ENCODE data around the gene ZPLD1. TPM values are rescaled to one million over a fixed set of nuclear protein-coding genes. Genes with fewer than 3 reads are reported as not detected.

Gene ZPLD1
- total and polyA plus RNA-seq, 2 of the 8 experiments (the other 6 are each of a cell fraction or from before 2014, with no cell fraction given) = not detected

DNA sequence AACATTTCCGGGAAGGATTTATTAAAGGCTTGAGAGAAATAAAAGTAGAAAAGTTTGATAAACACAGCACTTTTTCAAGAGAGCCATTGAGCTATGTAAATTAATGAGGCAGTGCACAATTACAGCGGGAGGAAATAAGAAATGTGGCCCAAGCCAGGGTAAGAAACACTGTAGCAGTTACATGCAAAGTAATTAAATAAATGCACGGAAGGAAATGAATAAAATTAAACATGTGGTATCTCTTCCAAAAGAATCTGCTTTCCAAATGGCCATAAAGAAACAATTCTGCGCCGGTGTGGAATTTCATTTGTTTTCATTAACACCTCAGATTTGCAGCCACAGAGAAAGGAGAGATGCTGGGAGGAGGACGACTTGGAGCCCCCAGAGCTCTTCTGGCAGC is 35.3 kb downstream of the ZPLD1 start:
- 91% methylated on average over 6 of the region's 6 CpGs; no CpG with 5 or more reads in 1 of the 2 experiments for WGBS, 2 experiments (ENCODE audit: extremely low coverage in 1 of 2, insufficient coverage in 1 of 2, insufficient read length in 1 of 2, insufficient replicate concordance in 2 of 2, low coverage in 1 of 2, low lambda C conversion rate in 2 of 2, missing lambda C conversion rate in 1 of 2)

More for the DNA sequence above, 35.3 kb downstream of the ZPLD1 start:
- Histone ChIP-seq H3K4ac (replicated peaks; ENCODE audit: insufficient read length, low read depth, low read length) (no peak overlapping the region), H3K56ac (replicated peaks; ENCODE audit: insufficient read length, low read depth, low read length) (no peak overlapping the region), H4K8ac (ENCODE audit: extremely low read depth, insufficient read depth, low read length) (no peak overlapping the region), H4K5ac (ENCODE audit: insufficient read length, low read depth, low read length) (no peak overlapping the region), H3K4me3 (ENCODE audit: extremely low read depth in 1 of 4, insufficient read depth in 2 of 4, low read depth in 3 of 4, low read length in 4 of 4) (no peak overlapping the region), H2BK12ac (ENCODE audit: low read depth, low read length) (no peak overlapping the region), H3K4me2 (ENCODE audit: insufficient read depth in 1 of 2, low read depth in 2 of 2, low read length in 2 of 2) (no peak overlapping the region), H3K36me3 (ENCODE audit: control insufficient read depth in 2 of 4, insufficient read depth in 4 of 4, low read length in 3 of 4) (no peaks in the 10 kb centered on the region), H3K14ac (ENCODE audit: insufficient read length) (no peak overlapping the region), H3K23ac (ENCODE audit: insufficient read length) (no peak overlapping the region), H4K20me1 (replicated peaks in 1 of 2; ENCODE audit: control insufficient read depth in 1 of 2, insufficient read depth in 2 of 2, low read length in 2 of 2) (no peaks in the 10 kb centered on the region), H3K79me2 (ENCODE audit: control insufficient read depth in 1 of 2, insufficient read depth in 2 of 2, low read length in 2 of 2) (no peaks in the 10 kb centered on the region), H3K9ac (replicated peaks in 1 of 4; ENCODE audit: extremely low read depth in 1 of 4, low read depth in 3 of 4, low read length in 3 of 4) (no peak overlapping the region), H2BK5ac (ENCODE audit: low read depth, low read length) (no peak overlapping the region), H3K27me3 (replicated peaks in 1 of 4; ENCODE audit: control insufficient read depth in 3 of 4, extremely low read depth in 1 of 4, insufficient read depth in 3 of 4, low read length in 3 of 4) (no peaks in the 10 kb centered on the region), H3K27ac (ENCODE audit: low read depth, low read length) (no peak overlapping the region), H3K79me1 (ENCODE audit: low read depth, low read length) (no peaks in the 10 kb centered on the region), H3K4me1 (replicated peaks in 1 of 4; ENCODE audit: control insufficient read depth in 3 of 4, insufficient read depth in 4 of 4, low read length in 3 of 4) (no peaks in the 10 kb centered on the region), H2BK120ac (replicated peaks; ENCODE audit: low read depth, low read length) (no peak overlapping the region), H3K9me3 (ENCODE audit: insufficient read depth in 2 of 2, low read depth in 1 of 2, low read length in 1 of 2) (no peaks in the 10 kb centered on the region), H3K23me2 (ENCODE audit: low read depth, low read length) (no peaks in the 10 kb centered on the region; the same call in 1 of the 2 replicates), H2BK15ac (ENCODE audit: low read length) (no peak overlapping the region), H3K18ac (ENCODE audit: extremely low read depth, low read length) (no peak overlapping the region), H2AFZ (ENCODE audit: low read length) (no peak overlapping the region), H2AK5ac (ENCODE audit: low read depth, low read length) (no peak overlapping the region), H4K91ac (replicated peaks; ENCODE audit: insufficient read length, low read length) (no peak overlapping the region), H2BK20ac (ENCODE audit: low read length) (no peak overlapping the region)
- CTCF ChIA-PET (ENCODE audit: partially characterized antibody) = interaction anchor here (0.6 to 4.0 kb wide), 15 partner anchors 9 to 672 kb away, joined by 3 to 32 read pairs (median 5); no protein-coding TSS in a partner anchor
- no peak for DNase-seq (ENCODE audit: low read depth in 1 of 2, low spot score in 2 of 2)
- POLR2A ChIA-PET (ENCODE audit: partially characterized antibody) = no interaction called here
- no peak for TF ChIP-seq SRF (IDR thresholded peaks at IDR 0.05; ENCODE audit: low read depth, low read length)
- no peak for TF ChIP-seq EGR1 (IDR thresholded peaks at IDR 0.05; ENCODE audit: borderline replicate concordance, low read depth, low read length)
- no peak for TF ChIP-seq JUND (IDR thresholded peaks at IDR 0.05; ENCODE audit: low read length)
- TF ChIP-seq CTBP2 (IDR thresholded peaks at IDR 0.05; ENCODE audit: borderline replicate concordance, insufficient read depth, insufficient read length, low read length) = no peak
- no peak for TF ChIP-seq SUZ12 (IDR thresholded peaks at IDR 0.05; ENCODE audit: low read length)
- FAIRE-seq = no peak
